Skeletal muscle satellite cell (primary cell): ENCODE results near the gene PALLD. TPM values are rescaled to one million over a fixed set of nuclear protein-coding genes. Genes with fewer than 3 reads are reported as not detected.

ENCODE experiments used
- H3K27me3 ChIP-seq: 2 replicates; pipeline ENCODE4 v1.7.0; 2013; ENCODE audit warnings: low read length; ENCODE audit not compliant: control insufficient read depth, insufficient read depth
- H3K36me3 ChIP-seq: 2 replicates; pipeline ENCODE4 v1.7.0; 2013; ENCODE audit warnings: mild to moderate bottlenecking, control low read depth, low read length; ENCODE audit not compliant: insufficient read depth
- H3K4me1 ChIP-seq: 2 replicates; pipeline ENCODE4 v1.7.0; 2013; ENCODE audit warnings: low read length; ENCODE audit not compliant: control insufficient read depth, insufficient read depth
- H3K4me2 ChIP-seq: 2 replicates; pipeline ENCODE4 v1.7.0; 2013; ENCODE audit warnings: mild to moderate bottlenecking, low read length
- H3K4me3 ChIP-seq: 2 replicates; pipeline ENCODE4 v1.7.0; 2013; ENCODE audit warnings: low read length
- H3K9ac ChIP-seq: 2 replicates; pipeline ENCODE4 v1.7.0; 2013; ENCODE audit warnings: mild to moderate bottlenecking, low read depth, low read length, moderate library complexity
- H3K9me3 ChIP-seq: replicated peaks from 2 replicates; pipeline ENCODE4 v1.7.0; 2013; ENCODE audit warnings: mild to moderate bottlenecking, control low read depth, low read length
- small RNA-seq: library from RNA; depleted of rRNA; stranded (forward); fragments of <200 nt; gene quantifications from one replicate; pipeline ENCODE3, GENCODE V24; 2012

PALLD gene

DNA sequence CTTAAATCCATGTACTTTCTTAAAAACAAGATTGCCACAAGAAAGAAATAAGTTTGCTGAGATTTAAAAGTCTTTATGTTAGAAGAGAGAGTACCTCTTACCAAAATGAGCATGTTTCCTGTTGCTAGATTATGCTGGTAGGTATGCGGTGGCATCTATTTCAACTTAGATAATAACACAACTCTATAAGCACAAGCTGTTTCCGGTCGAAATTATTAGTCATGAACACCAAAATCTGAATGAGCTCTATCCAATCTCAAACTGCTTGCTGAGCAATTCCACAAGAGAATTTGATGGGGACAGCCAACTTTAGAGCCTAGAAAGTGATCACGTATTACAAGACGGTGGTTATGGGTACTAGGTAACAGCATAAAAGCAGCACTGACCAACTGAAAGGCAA lies 463.9 kb downstream of the PALLD start:
- no peak overlapping the region for H3K4me2 ChIP-seq
- no peaks in the 10 kb centered on the region for H3K36me3 ChIP-seq
- H3K9me3 ChIP-seq = no peaks in the 10 kb centered on the region
- no peaks in the 10 kb centered on the region for H3K27me3 ChIP-seq
- no peak overlapping the region for H3K4me3 ChIP-seq
- no peaks in the 10 kb centered on the region for H3K4me1 ChIP-seq
- no peak overlapping the region for H3K9ac ChIP-seq

DNA sequence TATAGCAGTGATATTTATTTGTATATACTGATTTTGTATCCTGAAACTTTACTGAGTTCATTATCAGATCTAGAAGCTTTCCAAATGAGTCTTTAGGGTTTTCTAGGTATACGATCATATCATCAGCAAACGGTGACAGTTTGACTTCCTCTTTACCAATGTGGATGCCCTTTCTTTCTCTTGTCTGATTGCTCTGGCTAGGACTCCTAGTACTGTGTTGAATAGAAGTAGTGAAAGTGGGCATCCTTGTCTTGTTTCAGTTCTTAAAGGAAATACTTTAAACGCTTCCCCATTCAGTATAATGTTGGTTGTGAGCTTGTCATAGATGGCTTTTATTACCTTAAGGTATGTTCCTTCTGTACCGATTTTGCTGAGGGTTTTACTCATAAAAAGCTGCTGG lies 475.7 kb downstream of the PALLD start:
- H3K4me3 ChIP-seq = no peak overlapping the region

More for the DNA sequence above, 475.7 kb downstream of the PALLD start:
- Histone ChIP-seq H3K36me3 (peaks cover 27% of the 10 kb centered on the region), H3K4me2 (no peak overlapping the region), H3K27me3 (no peaks in the 10 kb centered on the region), H3K4me1 (no peaks in the 10 kb centered on the region), H3K9ac (no peak overlapping the region), H3K9me3 (no peaks in the 10 kb centered on the region)

Small RNA genes lying within 50 kb of the gene (small RNA-seq; reads per million reads assigned to genes)
- not detected for gene RF00432
- not detected for gene RNU6-1336P
- gene RNU6-853P = not detected
